Measurements from ENCODE around the gene C19orf81. TPM values are rescaled to one million over a fixed set of nuclear protein-coding genes. Genes with fewer than 3 reads are reported as not detected.

C19orf81 gene
- total and polyA plus RNA-seq, 12 donors: 2.4 to 39.6 (median 6.4) TPM; not detected in 3

GRCh38 chr19:50703915-50704796, 54.9 kb downstream of the C19orf81 start:
- Histone ChIP-seq H3K27me3 (no peaks in the 10 kb centered on the region), H3K27ac (no peak overlapping the region)
- WGBS, 4 donors: 47 to 57% (median 52%) methylated on average over 22 of the region's 22 CpGs

GRCh38 chr19:50705422-50706019, 56.3 kb downstream of the C19orf81 start:
- H3K9me3 ChIP-seq (replicated peaks in 1 of 3): no peaks in the 10 kb centered on the region
- intact Hi-C loops (cut with DNase I): loop anchor here in 1 of 2 donors (5.0 kb wide), 1 partner anchor 77 kb away; no protein-coding TSS in a partner anchor
- WGBS, 4 donors: 34 to 47% (median 36%) methylated on average over 7 to 9 of the region's 9 CpGs
- no peaks in the 10 kb centered on the region for H3K36me3 ChIP-seq (replicated peaks in 1 of 2)
- no peak overlapping the region for H3K4me3 ChIP-seq
- DNase-seq: peak in 6 of 7 donors; percentile 48 to 62 (median 58)
- H3K27ac ChIP-seq: no peak overlapping the region
- no peaks in the 10 kb centered on the region for H3K27me3 ChIP-seq
- no peaks in the 10 kb centered on the region for H3K4me1 ChIP-seq (replicated peaks in 1 of 2)
- TF ChIP-seq POLR2A (IDR thresholded peaks at IDR 0.05): no peak
- peak; percentile 52 to 77 (median 69) for TF ChIP-seq CTCF (IDR thresholded peaks at IDR 0.05)

More at GRCh38 chr19:50703915-50704796, 54.9 kb downstream of the C19orf81 start:
- no peak overlapping the region for H3K4me3 ChIP-seq
- H3K36me3 ChIP-seq (replicated peaks in 1 of 2): no peaks in the 10 kb centered on the region
- no peaks in the 10 kb centered on the region for H3K9me3 ChIP-seq (replicated peaks in 1 of 3)
- no peaks in the 10 kb centered on the region for H3K4me1 ChIP-seq (replicated peaks in 1 of 2)
- DNase-seq: no peak
- intact Hi-C loops (cut with DNase I): loop anchor here in 1 of 2 donors (5.0 kb wide), 1 partner anchor 78 kb away; no protein-coding TSS in a partner anchor
- TF ChIP-seq POLR2A (IDR thresholded peaks at IDR 0.05) (no peak), CTCF (IDR thresholded peaks at IDR 0.05) (peak in 1 of 6 experiments; percentile 10)

GRCh38 chr19:50706387-50706786, 57.1 kb downstream of the C19orf81 start:
- Histone ChIP-seq H3K4me3 (no peak overlapping the region), H3K36me3 (replicated peaks in 1 of 2) (no peaks in the 10 kb centered on the region), H3K4me1 (replicated peaks in 1 of 2) (no peaks in the 10 kb centered on the region), H3K27ac (no peak overlapping the region), H3K27me3 (no peaks in the 10 kb centered on the region), H3K9me3 (replicated peaks in 1 of 3) (no peaks in the 10 kb centered on the region)
- intact Hi-C loops (cut with DNase I): loop anchor here in 1 of 2 donors (5.0 kb wide), 1 partner anchor 76 kb away; no protein-coding TSS in a partner anchor
- 66 to 80% (median 74%) methylated on average over 4 to 5 of the region's 5 CpGs for WGBS, 4 donors
- no peak for TF ChIP-seq POLR2A (IDR thresholded peaks at IDR 0.05)
- no peak for TF ChIP-seq CTCF (IDR thresholded peaks at IDR 0.05)
- DNase-seq: no peak

GRCh38 chr19:50708179-50708879, 59.1 kb downstream of the C19orf81 start:
- no peaks in the 10 kb centered on the region for H3K9me3 ChIP-seq (replicated peaks in 1 of 3)
- H3K27me3 ChIP-seq: no peaks in the 10 kb centered on the region
- no peaks in the 10 kb centered on the region for H3K36me3 ChIP-seq (replicated peaks in 1 of 2)
- WGBS, 4 donors: 73 to 80% (median 77%) methylated on average over 12 of the region's 12 CpGs
- TF ChIP-seq CTCF (IDR thresholded peaks at IDR 0.05) (no peak), POLR2A (IDR thresholded peaks at IDR 0.05) (no peak)
- H3K4me3 ChIP-seq: no peak overlapping the region
- no peaks in the 10 kb centered on the region for H3K4me1 ChIP-seq (replicated peaks in 1 of 2)
- H3K27ac ChIP-seq: no peak overlapping the region
- intact Hi-C loops (cut with DNase I): loop anchor here in 1 of 2 donors (5.0 kb wide), 1 partner anchor 74 kb away; no protein-coding TSS in a partner anchor
- no peak for DNase-seq

All from adrenal gland (tissue), 12 donors.